ENCODE data around the gene LAMP2. TPM values are rescaled to one million over a fixed set of nuclear protein-coding genes. Genes with fewer than 3 reads are reported as not detected.
"Not testable (repeated sequence)": the region's sequence is repeated elsewhere in the genome, so short reads cannot be mapped to it uniquely, and the experiment has no call there.

The LAMP2 gene
- total RNA-seq, 2 donors from 2014 or later: 25.6 to 58.6 TPM

- H3K36me3 Mint-ChIP-seq; H3K4me1 Mint-ChIP-seq (ENCODE audit: low read depth in 2 of 2); H3K27ac Mint-ChIP-seq; H3K4me3 Mint-ChIP-seq; DNase-seq (ENCODE audit: low spot score); ATAC-seq; H3K9me3 Mint-ChIP-seq; H3K27me3 Mint-ChIP-seq: not testable (repeated sequence)
Measured at GRCh38 chrX:120475447-120475846, 6.4 kb upstream of the LAMP2 start.

GRCh38 chrX:120474085-120474484, 5.0 kb upstream of the LAMP2 start:
- Mint-ChIP-seq H3K27ac (no peak overlapping the region), H3K27me3 (peaks cover 0 to 7% of the 10 kb centered on the region in 2 donors), H3K36me3 (no peaks in the 10 kb centered on the region), H3K4me1 (ENCODE audit: low read depth in 2 of 2) (no peaks in the 10 kb centered on the region), H3K4me3 (no peak overlapping the region), H3K9me3 (no peaks in the 10 kb centered on the region)
- DNase-seq (ENCODE audit: low spot score): no peak
- ATAC-seq: no peak

- H3K27ac Mint-ChIP-seq, H3K27me3 Mint-ChIP-seq: not testable (repeated sequence)
- peak overlapping the region; percentile 32 for H3K4me3 Mint-ChIP-seq
Measured at GRCh38 chrX:120469657-120470056, 561 bp upstream of the LAMP2 start.

GRCh38 chrX:120468479-120468824, 644 bp downstream of the LAMP2 start:
- peak overlapping the region; percentile 100 for H3K4me3 Mint-ChIP-seq
- H3K4me1 Mint-ChIP-seq (ENCODE audit: low read depth in 2 of 2): peaks cover 17 to 21% of the 10 kb centered on the region in 2 donors
- H3K27me3 Mint-ChIP-seq: peaks cover 0 to 7% of the 10 kb centered on the region in 2 donors
- peaks cover 7% of the 10 kb centered on the region for H3K36me3 Mint-ChIP-seq
- no peaks in the 10 kb centered on the region for H3K9me3 Mint-ChIP-seq
- ATAC-seq (peak in 1 of 2 donors; percentile 1), DNase-seq (ENCODE audit: low spot score) (no peak)
- peak overlapping the region; percentile 77 to 85 for H3K27ac Mint-ChIP-seq

More at GRCh38 chrX:120469657-120470056, 561 bp upstream of the LAMP2 start:
- not testable (repeated sequence) for H3K36me3 Mint-ChIP-seq; H3K9me3 Mint-ChIP-seq; ATAC-seq; DNase-seq (ENCODE audit: low spot score)
- peaks cover 12 to 17% of the 10 kb centered on the region in 2 donors for H3K4me1 Mint-ChIP-seq (ENCODE audit: low read depth in 2 of 2)

GRCh38 chrX:120468071-120468470, 1.0 kb downstream of the LAMP2 start:
- H3K4me1 Mint-ChIP-seq (ENCODE audit: low read depth in 2 of 2): peaks cover 17 to 21% of the 10 kb centered on the region in 2 donors
- H3K9me3 Mint-ChIP-seq: no peaks in the 10 kb centered on the region
- ATAC-seq (no peak), DNase-seq (ENCODE audit: low spot score) (no peak)
- H3K27ac Mint-ChIP-seq: peak overlapping the region; percentile 77 to 85
- H3K27me3 Mint-ChIP-seq: peaks cover 0 to 7% of the 10 kb centered on the region in 2 donors
- H3K36me3 Mint-ChIP-seq: peaks cover 7% of the 10 kb centered on the region
- H3K4me3 Mint-ChIP-seq: peak overlapping the region; percentile 100

- H3K4me1 Mint-ChIP-seq (ENCODE audit: low read depth in 2 of 2): peaks cover 26 to 27% of the 10 kb centered on the region in 2 donors
- peaks cover 7% of the 10 kb centered on the region for H3K36me3 Mint-ChIP-seq
- ATAC-seq (no peak), DNase-seq (ENCODE audit: low spot score) (no peak)
- no peak overlapping the region for H3K4me3 Mint-ChIP-seq
- H3K27me3 Mint-ChIP-seq: no peaks in the 10 kb centered on the region
- no peak overlapping the region for H3K27ac Mint-ChIP-seq
- no peaks in the 10 kb centered on the region for H3K9me3 Mint-ChIP-seq
Measured at GRCh38 chrX:120464411-120464810, 4.7 kb downstream of the LAMP2 start.

GRCh38 chrX:120463241-120463640, 5.9 kb downstream of the LAMP2 start:
- Mint-ChIP-seq H3K4me1 (ENCODE audit: low read depth in 2 of 2) (peaks cover 29 to 33% of the 10 kb centered on the region in 2 donors), H3K27me3 (no peaks in the 10 kb centered on the region), H3K9me3 (no peaks in the 10 kb centered on the region), H3K36me3 (peaks cover under 1% of the 10 kb centered on the region), H3K27ac (no peak overlapping the region), H3K4me3 (no peak overlapping the region)
- no peak for ATAC-seq
- DNase-seq (ENCODE audit: low spot score): no peak

- DNase-seq (ENCODE audit: low spot score): no peak
- no peak for ATAC-seq
- H3K27me3 Mint-ChIP-seq: no peaks in the 10 kb centered on the region
- no peak overlapping the region for H3K27ac Mint-ChIP-seq
- peaks cover 31 to 38% of the 10 kb centered on the region in 2 donors for H3K4me1 Mint-ChIP-seq (ENCODE audit: low read depth in 2 of 2)
- H3K36me3 Mint-ChIP-seq: no peaks in the 10 kb centered on the region
- H3K9me3 Mint-ChIP-seq: no peaks in the 10 kb centered on the region
- no peak overlapping the region for H3K4me3 Mint-ChIP-seq
Measured at GRCh38 chrX:120462370-120462769, 6.7 kb downstream of the LAMP2 start.

- H3K36me3 Mint-ChIP-seq: no peaks in the 10 kb centered on the region
- DNase-seq (ENCODE audit: low spot score): no peak
- H3K27me3 Mint-ChIP-seq: no peaks in the 10 kb centered on the region
- H3K9me3 Mint-ChIP-seq: no peaks in the 10 kb centered on the region
- peaks cover 28 to 33% of the 10 kb centered on the region in 2 donors for H3K4me1 Mint-ChIP-seq (ENCODE audit: low read depth in 2 of 2)
- peak overlapping the region in 1 of 2 donors; percentile 58 for H3K27ac Mint-ChIP-seq
- H3K4me3 Mint-ChIP-seq: peak overlapping the region; percentile 78
- ATAC-seq: no peak
Measured at GRCh38 chrX:120459309-120459708, 9.8 kb downstream of the LAMP2 start.

- Mint-ChIP-seq H3K4me3 (peak overlapping the region; percentile 78), H3K4me1 (ENCODE audit: low read depth in 2 of 2) (peaks cover 26 to 33% of the 10 kb centered on the region in 2 donors), H3K36me3 (no peaks in the 10 kb centered on the region), H3K27ac (peak overlapping the region; percentile 2 to 58), H3K27me3 (no peaks in the 10 kb centered on the region), H3K9me3 (no peaks in the 10 kb centered on the region)
- peak; percentile 74 to 75 for ATAC-seq
- no peak for DNase-seq (ENCODE audit: low spot score)
Measured at GRCh38 chrX:120457766-120458180, 11.3 kb downstream of the LAMP2 start.

- H3K36me3 Mint-ChIP-seq: no peaks in the 10 kb centered on the region
- ATAC-seq (peak; percentile 67), DNase-seq (ENCODE audit: low spot score) (no peak)
- peaks cover 29 to 33% of the 10 kb centered on the region in 2 donors for H3K4me1 Mint-ChIP-seq (ENCODE audit: low read depth in 2 of 2)
- no peaks in the 10 kb centered on the region for H3K27me3 Mint-ChIP-seq
- peak overlapping the region; percentile 78 for H3K4me3 Mint-ChIP-seq
- H3K9me3 Mint-ChIP-seq: no peaks in the 10 kb centered on the region
- H3K27ac Mint-ChIP-seq: peak overlapping the region; percentile 2 to 58
Measured at GRCh38 chrX:120456973-120457372, 12.1 kb downstream of the LAMP2 start.

- no peak overlapping the region for H3K27ac Mint-ChIP-seq
- no peak for ATAC-seq
- no peaks in the 10 kb centered on the region for H3K9me3 Mint-ChIP-seq
- H3K36me3 Mint-ChIP-seq: no peaks in the 10 kb centered on the region
- no peak overlapping the region for H3K4me3 Mint-ChIP-seq
- no peak for DNase-seq (ENCODE audit: low spot score)
- no peaks in the 10 kb centered on the region for H3K27me3 Mint-ChIP-seq
- H3K4me1 Mint-ChIP-seq (ENCODE audit: low read depth in 2 of 2): peaks cover 20 to 22% of the 10 kb centered on the region in 2 donors
Measured at GRCh38 chrX:120453985-120454384, 15.1 kb downstream of the LAMP2 start.

GRCh38 chrX:120452131-120452530, 17.0 kb downstream of the LAMP2 start:
- Mint-ChIP-seq H3K27me3 (no peaks in the 10 kb centered on the region), H3K36me3 (no peaks in the 10 kb centered on the region)
- ATAC-seq: no peak

GRCh38 chrX:120450163-120450562, 18.9 kb downstream of the LAMP2 start:
- Mint-ChIP-seq H3K9me3 (no peaks in the 10 kb centered on the region), H3K4me3 (no peak overlapping the region), H3K27ac (no peak overlapping the region), H3K27me3 (no peaks in the 10 kb centered on the region), H3K4me1 (ENCODE audit: low read depth in 2 of 2) (peaks cover 0 to 3% of the 10 kb centered on the region in 2 donors), H3K36me3 (no peaks in the 10 kb centered on the region)
- ATAC-seq: no peak
- no peak for DNase-seq (ENCODE audit: low spot score)

More at GRCh38 chrX:120452131-120452530, 17.0 kb downstream of the LAMP2 start:
- peaks cover 4 to 6% of the 10 kb centered on the region in 2 donors for H3K4me1 Mint-ChIP-seq (ENCODE audit: low read depth in 2 of 2)
- no peak for DNase-seq (ENCODE audit: low spot score)
- H3K9me3 Mint-ChIP-seq: no peaks in the 10 kb centered on the region
- H3K27ac Mint-ChIP-seq: no peak overlapping the region
- H3K4me3 Mint-ChIP-seq: no peak overlapping the region

GRCh38 chrX:120446498-120446897, 22.6 kb downstream of the LAMP2 start:
- H3K9me3 Mint-ChIP-seq: no peaks in the 10 kb centered on the region
- no peaks in the 10 kb centered on the region for H3K36me3 Mint-ChIP-seq
- H3K4me3 Mint-ChIP-seq: no peak overlapping the region
- no peak overlapping the region for H3K27ac Mint-ChIP-seq
- H3K4me1 Mint-ChIP-seq (ENCODE audit: low read depth in 2 of 2): no peaks in the 10 kb centered on the region
- peaks cover 0 to 2% of the 10 kb centered on the region in 2 donors for H3K27me3 Mint-ChIP-seq
- ATAC-seq: no peak
- DNase-seq (ENCODE audit: low spot score): no peak

Measured in natural killer cell treated with Interleukin-12 subunit alpha and Interleukin-12 subunit beta and Interleukin-15 and Interleukin-18, amount 100 ng/mL, for 72 hours (primary cell).